ENCODE measurements around the gene POP7. TPM values are rescaled to one million over a fixed set of nuclear protein-coding genes. Genes with fewer than 3 reads are reported as not detected.
"Not testable (repeated sequence)": the region's sequence is repeated elsewhere in the genome, so short reads cannot be mapped to it uniquely, and the experiment has no call there.

Gene POP7
- total RNA-seq, 1 experiment from 2014 or later, result 62.7 TPM

DNA sequence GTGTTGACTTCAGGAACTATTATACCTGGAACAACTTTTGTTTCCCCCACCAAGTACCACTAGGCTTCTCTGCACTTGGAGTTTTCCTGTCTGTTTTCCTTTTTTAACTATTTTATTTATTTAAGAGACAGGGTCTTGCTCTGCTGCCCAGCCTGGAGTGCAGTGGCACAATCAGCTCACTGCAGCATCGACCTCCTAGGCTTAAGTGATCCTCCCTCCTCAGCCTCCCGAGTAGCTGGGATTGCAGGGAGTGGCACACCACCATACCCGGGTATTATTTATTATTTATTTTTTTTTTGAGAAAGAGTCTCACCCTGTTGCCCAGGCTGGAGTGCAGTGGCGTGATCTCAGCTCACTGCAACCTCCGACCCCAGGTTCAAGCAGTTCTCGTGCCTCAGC lies 9.8 kb upstream of the POP7 start:
- ChIA-PET POLR2A (ENCODE audit: unreplicated experiment) (interaction anchor here (0.6 to 1.0 kb wide), 2 partner anchors 10 to 23 kb away, joined by 4 to 8 read pairs; partner anchors contain the start of gene GNB2), CTCF (interaction anchor here (0.6 to 1.7 kb wide), 2 partner anchors 9 to 193 kb away, joined by 4 to 7 read pairs; partner anchors contain the start of gene POP7)
- H3K4me3 ChIP-seq, result no peak overlapping the region
- H3K9me3 ChIP-seq (ENCODE audit: insufficient read depth, low read depth), result no peaks in the 10 kb centered on the region
- H3K4me1 ChIP-seq (replicated peaks; ENCODE audit: insufficient read depth), result peaks cover 13% of the 10 kb centered on the region
- H3K27ac ChIP-seq, result no peak overlapping the region
- H2AFZ ChIP-seq, result no peak overlapping the region
- no peaks in the 10 kb centered on the region for H3K27me3 ChIP-seq (ENCODE audit: insufficient read depth, low read depth)
- intact Hi-C loops (cut with micrococcal nuclease; ENCODE audit: unreplicated experiment), result no loop called here
- no peaks in the 10 kb centered on the region for H3K36me3 ChIP-seq (ENCODE audit: low read depth)
- H3F3A ChIP-seq (ENCODE audit: insufficient read depth, low read depth), result peaks cover 12% of the 10 kb centered on the region; the same call in 1 of the 2 replicates
- H3K79me2 ChIP-seq (ENCODE audit: low read depth), result peaks cover 25% of the 10 kb centered on the region
- no peak for DNase-seq
- peaks cover 18% of the 10 kb centered on the region for H4K20me1 ChIP-seq (ENCODE audit: insufficient read depth)
- BruUV-seq (replicated peaks), result no TSS peak
- H3K9me2 ChIP-seq (ENCODE audit: insufficient read depth), result no peaks in the 10 kb centered on the region
- TF ChIP-seq, protein P1, sequence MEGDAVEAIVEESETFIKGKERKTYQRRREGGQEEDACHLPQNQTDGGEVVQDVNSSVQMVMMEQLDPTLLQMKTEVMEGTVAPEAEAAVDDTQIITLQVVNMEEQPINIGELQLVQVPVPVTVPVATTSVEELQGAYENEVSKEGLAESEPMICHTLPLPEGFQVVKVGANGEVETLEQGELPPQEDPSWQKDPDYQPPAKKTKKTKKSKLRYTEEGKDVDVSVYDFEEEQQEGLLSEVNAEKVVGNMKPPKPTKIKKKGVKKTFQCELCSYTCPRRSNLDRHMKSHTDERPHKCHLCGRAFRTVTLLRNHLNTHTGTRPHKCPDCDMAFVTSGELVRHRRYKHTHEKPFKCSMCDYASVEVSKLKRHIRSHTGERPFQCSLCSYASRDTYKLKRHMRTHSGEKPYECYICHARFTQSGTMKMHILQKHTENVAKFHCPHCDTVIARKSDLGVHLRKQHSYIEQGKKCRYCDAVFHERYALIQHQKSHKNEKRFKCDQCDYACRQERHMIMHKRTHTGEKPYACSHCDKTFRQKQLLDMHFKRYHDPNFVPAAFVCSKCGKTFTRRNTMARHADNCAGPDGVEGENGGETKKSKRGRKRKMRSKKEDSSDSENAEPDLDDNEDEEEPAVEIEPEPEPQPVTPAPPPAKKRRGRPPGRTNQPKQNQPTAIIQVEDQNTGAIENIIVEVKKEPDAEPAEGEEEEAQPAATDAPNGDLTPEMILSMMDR (conservative IDR thresholded peaks at IDR 0.05), result no peak
- no peak for TF ChIP-seq EZH2 (IDR thresholded peaks at IDR 0.05; ENCODE audit: low read depth)
- H3K4me2 ChIP-seq, result no peak overlapping the region

DNA sequence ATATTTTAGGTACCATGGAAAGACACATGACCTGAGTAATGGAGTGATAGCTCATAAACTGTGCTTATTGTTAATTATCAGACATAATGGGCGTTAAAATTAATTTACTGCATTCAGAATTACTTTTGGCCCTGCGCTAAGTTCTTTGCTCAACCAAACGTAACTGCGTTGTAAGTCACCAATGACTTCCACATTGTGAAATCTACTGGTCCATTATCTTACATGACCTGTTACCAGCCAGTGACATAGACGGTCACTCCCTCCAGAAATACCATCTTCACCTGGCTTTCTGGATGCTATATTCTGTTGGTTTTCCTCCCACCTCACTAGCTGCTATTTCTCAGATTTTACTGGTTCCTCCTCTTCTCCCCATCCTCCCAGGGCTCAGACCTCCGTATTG lies 6.9 kb upstream of the POP7 start:
- Histone ChIP-seq H3K27me3 (ENCODE audit: insufficient read depth, low read depth) (no peaks in the 10 kb centered on the region), H3K4me1 (replicated peaks; ENCODE audit: insufficient read depth) (no peaks in the 10 kb centered on the region), H3K9me2 (ENCODE audit: insufficient read depth) (no peaks in the 10 kb centered on the region), H3K9me3 (ENCODE audit: insufficient read depth, low read depth) (no peaks in the 10 kb centered on the region), H3K4me2 (no peak overlapping the region), H3F3A (ENCODE audit: insufficient read depth, low read depth) (peaks cover 12% of the 10 kb centered on the region; the same call in 1 of the 2 replicates), H3K36me3 (ENCODE audit: low read depth) (no peaks in the 10 kb centered on the region), H3K79me2 (ENCODE audit: low read depth) (no peaks in the 10 kb centered on the region), H3K27ac (no peak overlapping the region), H2AFZ (no peak overlapping the region), H3K4me3 (no peak overlapping the region), H4K20me1 (ENCODE audit: insufficient read depth) (no peaks in the 10 kb centered on the region)
- TF ChIP-seq, protein P1 (conservative IDR thresholded peaks at IDR 0.05), result no peak
- no peak for TF ChIP-seq EZH2 (IDR thresholded peaks at IDR 0.05; ENCODE audit: low read depth)
- intact Hi-C loops (cut with micrococcal nuclease; ENCODE audit: unreplicated experiment), result no loop called here
- BruUV-seq (replicated peaks), result no TSS peak
- CTCF ChIA-PET, result interaction anchor here (0.7 to 1.0 kb wide), 2 partner anchors 20 to 67 kb away, joined by 3 to 5 read pairs; no protein-coding TSS in a partner anchor
- no peak for DNase-seq
- POLR2A ChIA-PET (ENCODE audit: unreplicated experiment), result interaction anchor here (0.6 kb wide), 1 partner anchor 107 kb away, joined by 4 read pairs; no protein-coding TSS in a partner anchor

DNA sequence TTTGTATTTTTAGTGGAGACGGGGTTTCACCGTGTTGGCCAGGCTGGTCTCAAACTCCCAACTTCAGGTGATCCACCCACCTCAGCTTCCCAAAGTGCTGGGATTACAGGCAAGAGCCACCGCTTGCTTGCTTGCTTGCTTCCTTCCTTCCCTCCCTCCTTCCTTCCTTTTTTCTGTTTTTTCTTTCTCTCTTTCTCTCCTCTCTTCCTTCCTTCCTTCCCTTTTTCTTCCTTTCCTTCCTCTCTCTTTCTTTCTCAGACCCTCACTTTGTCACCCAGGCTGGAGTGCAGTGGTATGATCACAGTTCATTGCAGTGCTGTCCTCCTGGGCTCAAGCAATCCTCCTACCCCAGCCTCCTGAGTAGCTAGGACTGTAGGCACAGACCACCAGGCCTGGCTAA lies 4.8 kb upstream of the POP7 start:
- H2AFZ ChIP-seq; H3F3A ChIP-seq (ENCODE audit: insufficient read depth, low read depth); DNase-seq; CTCF ChIA-PET; H3K4me1 ChIP-seq (replicated peaks; ENCODE audit: insufficient read depth); H3K27me3 ChIP-seq (ENCODE audit: insufficient read depth, low read depth); H3K4me2 ChIP-seq; intact Hi-C loops (cut with micrococcal nuclease; ENCODE audit: unreplicated experiment); H3K79me2 ChIP-seq (ENCODE audit: low read depth); H3K27ac ChIP-seq; H3K4me3 ChIP-seq; H3K9me2 ChIP-seq (ENCODE audit: insufficient read depth); H3K9me3 ChIP-seq (ENCODE audit: insufficient read depth, low read depth); BruUV-seq (replicated peaks); H3K36me3 ChIP-seq (ENCODE audit: low read depth); H4K20me1 ChIP-seq (ENCODE audit: insufficient read depth): not testable (repeated sequence)
- POLR2A ChIA-PET (ENCODE audit: unreplicated experiment), result interaction anchor here (0.7 kb wide), 1 partner anchor 15 kb away, joined by 3 read pairs; no protein-coding TSS in a partner anchor
